SU-DHL-6 (cell line): Measurements from ENCODE around the gene MCU.

Experiments
- CTCF ChIP-seq: fragments of 200-600 bp; sonication (generic); IDR thresholded peaks from one replicate; pipeline ENCODE4 v1.5.1; 2017; ENCODE audit warnings: antibody characterized with exemption, mild to moderate bottlenecking, low read length, moderate library complexity; ENCODE audit not compliant: insufficient read depth, poor library complexity, severe bottlenecking
- EZH2phosphoT487 ChIP-seq: fragments of 200-600 bp; sonication (generic), shearing (Covaris generic); conservative IDR thresholded peaks from 2 replicates; pipeline ENCODE4 v1.6.1; 2018; ENCODE audit warnings: mild to moderate bottlenecking, antibody characterized with exemption, low read length, moderate library complexity, mixed read lengths

GRCh38 chr10:72761498-72761897 is 69.6 kb downstream of the MCU start:
- no peak for TF ChIP-seq CTCF
- no peak for TF ChIP-seq EZH2phosphoT487
